ENCODE measurements around the gene LYPD3. TPM values are rescaled to one million over a fixed set of nuclear protein-coding genes. Genes with fewer than 3 reads are reported as not detected.

The LYPD3 gene
- total RNA-seq, 1 donor: not detected

DNA sequence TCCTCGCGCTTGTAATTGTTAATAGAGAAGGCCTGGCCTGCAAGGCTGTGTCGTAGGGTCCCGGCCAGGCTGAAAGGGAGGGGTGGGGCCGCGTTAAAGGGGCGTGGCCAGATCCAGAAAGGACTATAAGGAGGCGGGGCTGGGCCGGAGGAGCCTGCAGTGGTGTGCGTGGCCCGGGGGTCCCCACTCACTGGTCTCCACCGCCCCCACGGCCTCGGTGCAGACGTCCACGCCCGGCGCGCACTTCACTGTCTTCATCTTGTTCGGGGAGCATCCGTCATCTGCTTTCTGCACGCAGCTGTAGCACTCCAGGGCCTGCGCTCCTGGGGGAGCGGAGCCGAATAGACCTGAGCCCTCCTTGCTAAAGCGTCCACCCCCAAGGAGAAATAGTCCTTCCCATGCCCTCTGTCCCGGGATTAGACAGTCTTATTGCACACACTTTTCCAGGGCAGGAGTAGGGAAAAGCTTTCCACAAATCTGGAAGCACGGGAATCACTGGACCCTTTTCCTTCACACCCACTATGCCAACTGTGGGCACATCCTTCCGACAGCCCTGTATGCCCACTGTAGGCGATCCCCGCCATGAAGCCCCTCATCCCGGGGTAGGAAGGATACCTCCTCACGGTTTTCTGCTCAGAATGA is 1.2 kb downstream of the LYPD3 start:
- H2AFZ ChIP-seq (ENCODE audit: low read length): peak overlapping the region; percentile 87
- H3K27me3 ChIP-seq (ENCODE audit: insufficient read depth, low read length): peaks cover 8% of the 10 kb centered on the region
- no peaks in the 10 kb centered on the region for H3K79me2 ChIP-seq (ENCODE audit: insufficient read depth, low read length)
- H3K27ac ChIP-seq (ENCODE audit: low read depth, low read length): no peak overlapping the region
- TF ChIP-seq, protein P1, sequence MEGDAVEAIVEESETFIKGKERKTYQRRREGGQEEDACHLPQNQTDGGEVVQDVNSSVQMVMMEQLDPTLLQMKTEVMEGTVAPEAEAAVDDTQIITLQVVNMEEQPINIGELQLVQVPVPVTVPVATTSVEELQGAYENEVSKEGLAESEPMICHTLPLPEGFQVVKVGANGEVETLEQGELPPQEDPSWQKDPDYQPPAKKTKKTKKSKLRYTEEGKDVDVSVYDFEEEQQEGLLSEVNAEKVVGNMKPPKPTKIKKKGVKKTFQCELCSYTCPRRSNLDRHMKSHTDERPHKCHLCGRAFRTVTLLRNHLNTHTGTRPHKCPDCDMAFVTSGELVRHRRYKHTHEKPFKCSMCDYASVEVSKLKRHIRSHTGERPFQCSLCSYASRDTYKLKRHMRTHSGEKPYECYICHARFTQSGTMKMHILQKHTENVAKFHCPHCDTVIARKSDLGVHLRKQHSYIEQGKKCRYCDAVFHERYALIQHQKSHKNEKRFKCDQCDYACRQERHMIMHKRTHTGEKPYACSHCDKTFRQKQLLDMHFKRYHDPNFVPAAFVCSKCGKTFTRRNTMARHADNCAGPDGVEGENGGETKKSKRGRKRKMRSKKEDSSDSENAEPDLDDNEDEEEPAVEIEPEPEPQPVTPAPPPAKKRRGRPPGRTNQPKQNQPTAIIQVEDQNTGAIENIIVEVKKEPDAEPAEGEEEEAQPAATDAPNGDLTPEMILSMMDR (IDR thresholded peaks at IDR 0.05; ENCODE audit: extremely low read depth, low read depth, low read length): no peak
- H4K20me1 ChIP-seq (ENCODE audit: insufficient read depth, low read length): no peaks in the 10 kb centered on the region
- H3K4me1 ChIP-seq (ENCODE audit: insufficient read depth, low read length): peaks cover 13% of the 10 kb centered on the region
- peak; percentile 87 for DNase-seq (ENCODE audit: insufficient read length, low spot score, missing footprints)
- H3K4me2 ChIP-seq (ENCODE audit: insufficient read depth, low read length): peak overlapping the region; percentile 72
- peak overlapping the region; percentile 79 for H3K4me3 ChIP-seq (ENCODE audit: insufficient read depth, low read length)
- H3K36me3 ChIP-seq (ENCODE audit: insufficient read depth, low read length): no peaks in the 10 kb centered on the region
- no peaks in the 10 kb centered on the region for H3K9me3 ChIP-seq (ENCODE audit: low read depth, low read length)

DNA sequence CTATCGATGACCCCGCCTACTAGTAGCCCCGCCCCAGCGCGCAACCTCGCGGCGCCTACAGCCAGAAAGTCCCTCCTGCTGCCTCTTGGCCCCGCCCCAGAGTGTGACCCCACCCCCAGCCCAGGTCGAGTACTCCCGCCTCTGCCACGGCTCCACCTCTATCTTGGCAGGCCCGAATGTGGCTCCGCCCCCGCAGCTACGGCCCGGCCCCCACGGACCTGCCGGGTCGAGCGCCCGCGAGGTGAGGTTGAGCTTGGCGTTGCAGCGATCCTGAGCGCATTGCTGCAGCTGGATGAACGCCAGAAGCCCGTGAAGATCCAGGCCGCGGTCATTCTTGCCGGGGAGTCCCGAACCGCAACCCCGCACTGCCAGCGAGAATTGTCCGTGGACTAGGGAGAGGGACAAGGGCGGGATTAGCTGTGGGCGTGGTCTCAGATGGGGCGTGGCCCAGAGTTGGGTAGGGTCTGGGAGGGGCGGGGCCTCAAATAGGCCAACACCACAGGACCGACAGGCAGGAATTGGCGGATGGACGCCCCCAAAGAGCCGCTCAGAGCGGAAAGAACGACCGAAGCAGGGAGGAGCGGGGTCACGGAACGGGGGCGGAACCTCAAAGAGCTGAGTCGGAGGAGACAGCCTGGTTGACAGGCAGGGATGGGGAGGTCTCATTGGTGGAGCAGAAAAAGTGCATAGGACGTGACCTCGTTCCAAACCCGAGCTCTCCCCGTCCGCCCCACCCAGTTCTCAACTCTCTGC is 1.9 kb downstream of the LYPD3 start:
- H3K79me2 ChIP-seq (ENCODE audit: insufficient read depth, low read length): no peaks in the 10 kb centered on the region
- H4K20me1 ChIP-seq (ENCODE audit: insufficient read depth, low read length): no peaks in the 10 kb centered on the region
- peak; percentile 96 for DNase-seq (ENCODE audit: insufficient read length, low spot score, missing footprints)
- no peaks in the 10 kb centered on the region for H3K36me3 ChIP-seq (ENCODE audit: insufficient read depth, low read length)
- H3K27ac ChIP-seq (ENCODE audit: low read depth, low read length): no peak overlapping the region
- TF ChIP-seq, protein P1 (IDR thresholded peaks at IDR 0.05; ENCODE audit: extremely low read depth, low read depth, low read length): no peak
- peak overlapping the region; percentile 79 for H3K4me3 ChIP-seq (ENCODE audit: insufficient read depth, low read length)
- no peaks in the 10 kb centered on the region for H3K9me3 ChIP-seq (ENCODE audit: low read depth, low read length)
- peak overlapping the region; percentile 72 for H3K4me2 ChIP-seq (ENCODE audit: insufficient read depth, low read length)
- peaks cover 8% of the 10 kb centered on the region for H3K27me3 ChIP-seq (ENCODE audit: insufficient read depth, low read length)
- peak overlapping the region; percentile 87 for H2AFZ ChIP-seq (ENCODE audit: low read length)
- H3K4me1 ChIP-seq (ENCODE audit: insufficient read depth, low read length): peaks cover 12% of the 10 kb centered on the region

DNA sequence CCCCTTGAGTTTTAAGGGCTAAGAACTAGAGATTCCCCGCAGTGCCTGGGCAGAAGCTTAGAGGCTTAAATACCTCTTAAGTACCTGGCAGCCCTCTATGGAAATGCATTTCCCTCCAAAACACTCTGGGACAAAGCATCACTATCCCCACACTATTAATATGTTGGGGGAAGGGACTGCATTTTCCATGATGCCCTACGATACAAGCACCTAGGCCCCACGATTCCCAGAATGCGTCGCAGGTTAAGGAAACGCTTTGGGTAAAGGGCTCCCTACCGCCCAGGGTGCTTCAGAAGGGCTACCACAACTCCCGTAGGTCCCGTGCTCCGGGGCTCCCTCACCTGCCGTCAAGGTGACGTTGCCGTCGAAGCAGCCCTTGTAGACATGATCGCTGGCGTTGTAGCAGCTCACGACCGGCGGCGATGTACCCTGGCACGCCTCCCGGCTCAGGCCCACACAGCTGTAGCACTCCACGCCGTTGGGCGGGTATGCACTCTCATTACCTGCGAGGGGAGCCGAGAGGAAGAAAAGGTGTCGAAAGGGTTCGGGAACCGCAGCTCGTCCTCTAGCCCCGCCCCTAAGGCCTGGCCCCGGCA is 2.5 kb downstream of the LYPD3 start:
- H3K4me2 ChIP-seq (ENCODE audit: insufficient read depth, low read length): peak overlapping the region; percentile 72
- DNase-seq (ENCODE audit: insufficient read length, low spot score, missing footprints): no peak
- TF ChIP-seq, protein P1 (IDR thresholded peaks at IDR 0.05; ENCODE audit: extremely low read depth, low read depth, low read length): no peak

DNA sequence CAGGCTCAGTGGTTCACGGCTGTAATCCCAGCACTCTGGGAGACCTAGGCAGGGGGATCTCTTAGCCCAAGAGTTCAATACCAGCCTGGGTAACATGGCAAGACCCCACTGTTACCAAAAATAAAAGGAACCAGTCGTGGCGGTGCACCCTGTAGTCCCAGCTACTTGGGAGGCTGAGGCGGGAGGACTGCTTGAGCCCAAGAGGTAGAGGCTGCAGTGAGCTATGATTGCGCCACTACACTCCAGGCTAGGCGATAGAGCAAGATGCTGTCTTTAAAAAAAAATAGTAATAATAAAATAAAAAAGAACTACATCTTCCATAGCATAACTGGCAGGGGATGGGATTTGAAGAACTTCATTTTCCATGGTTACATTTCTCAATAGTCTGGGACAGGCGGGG is 3.0 kb downstream of the LYPD3 start:
- H3K4me2 ChIP-seq (ENCODE audit: insufficient read depth, low read length): no peak overlapping the region
- H3K4me1 ChIP-seq (ENCODE audit: insufficient read depth, low read length): peaks cover 2% of the 10 kb centered on the region

More for the DNA sequence above, 2.5 kb downstream of the LYPD3 start:
- H3K4me3 ChIP-seq (ENCODE audit: insufficient read depth, low read length): peak overlapping the region; percentile 79
- H3K79me2 ChIP-seq (ENCODE audit: insufficient read depth, low read length): no peaks in the 10 kb centered on the region
- H3K4me1 ChIP-seq (ENCODE audit: insufficient read depth, low read length): peaks cover 7% of the 10 kb centered on the region
- no peaks in the 10 kb centered on the region for H4K20me1 ChIP-seq (ENCODE audit: insufficient read depth, low read length)
- no peaks in the 10 kb centered on the region for H3K36me3 ChIP-seq (ENCODE audit: insufficient read depth, low read length)
- no peaks in the 10 kb centered on the region for H3K9me3 ChIP-seq (ENCODE audit: low read depth, low read length)
- H3K27ac ChIP-seq (ENCODE audit: low read depth, low read length): no peak overlapping the region
- peaks cover 8% of the 10 kb centered on the region for H3K27me3 ChIP-seq (ENCODE audit: insufficient read depth, low read length)
- peak overlapping the region; percentile 85 for H2AFZ ChIP-seq (ENCODE audit: low read length)

More for the DNA sequence above, 3.0 kb downstream of the LYPD3 start:
- Histone ChIP-seq H3K27ac (ENCODE audit: low read depth, low read length) (no peak overlapping the region), H3K79me2 (ENCODE audit: insufficient read depth, low read length) (no peaks in the 10 kb centered on the region), H2AFZ (ENCODE audit: low read length) (no peak overlapping the region), H4K20me1 (ENCODE audit: insufficient read depth, low read length) (no peaks in the 10 kb centered on the region), H3K4me3 (ENCODE audit: insufficient read depth, low read length) (no peak overlapping the region), H3K27me3 (ENCODE audit: insufficient read depth, low read length) (peaks cover 8% of the 10 kb centered on the region), H3K9me3 (ENCODE audit: low read depth, low read length) (no peaks in the 10 kb centered on the region), H3K36me3 (ENCODE audit: insufficient read depth, low read length) (no peaks in the 10 kb centered on the region)
- TF ChIP-seq, protein P1 (IDR thresholded peaks at IDR 0.05; ENCODE audit: extremely low read depth, low read depth, low read length): no peak
- peak; percentile 19 for DNase-seq (ENCODE audit: insufficient read length, low spot score, missing footprints)
